Measurements from ENCODE around the gene HTR7. TPM values are rescaled to one million over a fixed set of nuclear protein-coding genes. Genes with fewer than 3 reads are reported as not detected.
"Not testable (repeated sequence)": the region's sequence is repeated elsewhere in the genome, so short reads cannot be mapped to it uniquely, and the experiment has no call there.

HTR7 gene
- total RNA-seq, result not detected in 2 replicates

DNA sequence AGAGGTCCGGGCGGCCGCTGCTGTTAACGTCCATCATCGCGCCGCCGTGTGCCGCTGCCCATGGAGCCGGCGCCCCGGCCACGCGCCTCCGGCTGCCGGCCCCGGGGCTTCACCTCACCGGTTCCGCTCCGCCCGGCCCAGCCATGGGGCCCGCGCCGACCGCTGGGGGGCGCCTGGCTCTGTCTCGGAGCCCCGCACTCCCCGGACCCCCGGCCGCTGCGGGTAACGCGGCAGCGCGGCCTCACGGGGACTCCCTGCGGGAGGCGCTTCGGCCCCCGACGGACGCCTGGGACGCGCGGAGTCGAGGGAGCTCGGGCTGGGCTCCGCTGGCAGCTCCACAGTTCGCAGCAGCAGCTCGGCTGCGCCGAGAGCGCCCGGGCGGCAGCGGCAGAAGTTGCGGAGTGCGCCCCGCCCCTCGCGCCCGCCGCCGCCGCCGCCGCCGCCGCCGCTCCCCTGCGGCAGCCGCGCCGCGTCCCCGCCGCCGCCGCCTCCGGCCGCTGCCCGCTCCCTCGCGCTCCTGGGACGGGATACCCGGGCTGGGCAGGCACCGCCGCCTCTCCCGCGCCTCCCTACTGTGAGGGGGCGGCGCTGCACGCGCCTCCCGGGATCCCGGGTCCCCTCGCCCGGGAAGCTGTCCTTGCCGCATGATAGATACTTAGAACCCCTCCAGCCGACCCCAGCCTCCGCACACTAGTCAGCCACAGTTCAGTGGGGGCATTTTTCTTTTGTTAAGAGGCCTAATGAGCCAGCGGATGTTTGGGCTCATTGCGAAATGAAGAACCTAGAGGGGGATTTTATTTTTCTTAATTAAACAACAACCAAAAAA is at the start of gene HTR7:
Gene HTR7 (minus strand): TSS at position 405 of the 826 bp plus-strand sequence. CDS start 368 bp downstream, at position 37.
- intact Hi-C loops (cut with micrococcal nuclease), result loop anchor here (2.0 kb wide), 1 partner anchor 13 kb away; the partner anchor contains the start of gene RPP30
- Mint-ChIP-seq H3K36me3 (ENCODE audit: low read depth) (no peaks in the 10 kb centered on the region), H3K4me3 (peak within 1 kb of the TSS; percentile 82), H3K27me3 (ENCODE audit: insufficient read depth) (peaks cover 70% of the 10 kb centered on the region), H3K4me1 (ENCODE audit: low read depth) (peaks cover 17% of the 10 kb centered on the region), H3K27ac (no peak within 1 kb of the TSS), H3K9me3 (no peaks in the 10 kb centered on the region)
- peak; percentile 52 for DNase-seq (ENCODE audit: low spot score)

DNA sequence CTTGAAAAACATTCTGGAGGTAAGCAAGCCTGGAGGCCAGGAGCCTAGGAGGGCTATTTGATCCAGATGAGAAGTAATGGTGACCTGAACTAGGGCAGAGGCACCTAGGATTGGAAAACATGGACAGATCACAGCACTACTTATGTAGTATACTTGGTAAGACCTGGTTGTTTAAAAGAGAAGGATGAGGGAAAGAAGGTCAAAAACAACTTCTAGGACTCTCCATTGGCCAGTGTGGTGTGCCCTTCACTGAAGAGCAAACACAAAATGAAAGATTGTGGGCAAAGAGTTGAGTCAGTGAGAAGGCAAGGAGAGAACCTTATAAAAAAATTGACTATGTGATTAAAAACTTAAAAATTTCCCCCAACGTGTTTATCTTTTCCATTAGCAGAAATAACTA is 48.8 kb upstream of the HTR7 start:
- H3K27me3 Mint-ChIP-seq (ENCODE audit: insufficient read depth), result no peaks in the 10 kb centered on the region
- H3K36me3 Mint-ChIP-seq (ENCODE audit: low read depth), result peaks cover 15% of the 10 kb centered on the region
- peaks cover 19% of the 10 kb centered on the region for H3K4me1 Mint-ChIP-seq (ENCODE audit: low read depth)
- no peak overlapping the region for H3K4me3 Mint-ChIP-seq
- no peak for DNase-seq (ENCODE audit: low spot score)
- H3K9me3 Mint-ChIP-seq, result no peaks in the 10 kb centered on the region
- intact Hi-C loops (cut with micrococcal nuclease), result no loop called here
- H3K27ac Mint-ChIP-seq, result no peak overlapping the region

DNA sequence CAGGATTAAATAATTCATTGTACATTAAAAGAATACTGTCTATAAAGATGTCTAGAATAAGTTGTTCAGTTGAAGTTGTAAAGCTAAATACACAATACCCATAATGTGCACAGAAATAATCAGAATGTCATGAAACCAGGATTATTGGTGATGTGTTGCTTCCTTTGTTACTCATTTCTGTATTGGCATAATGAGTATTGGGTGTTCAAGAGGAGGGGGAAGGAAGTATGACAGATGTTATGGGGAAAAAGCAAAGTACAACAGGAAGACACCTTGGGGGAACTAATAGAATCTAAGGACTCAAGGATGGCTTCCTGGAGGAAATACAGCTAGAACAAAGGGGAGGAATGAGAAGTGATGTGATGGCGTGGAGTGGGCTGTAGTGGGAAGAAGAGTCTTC is 48.1 kb upstream of the HTR7 start:
- H3K9me3 Mint-ChIP-seq, result no peaks in the 10 kb centered on the region
- no peak for DNase-seq (ENCODE audit: low spot score)
- no peaks in the 10 kb centered on the region for H3K27me3 Mint-ChIP-seq (ENCODE audit: insufficient read depth)
- H3K36me3 Mint-ChIP-seq (ENCODE audit: low read depth), result peaks cover 15% of the 10 kb centered on the region
- intact Hi-C loops (cut with micrococcal nuclease), result no loop called here
- H3K4me3 Mint-ChIP-seq, result no peak overlapping the region
- peaks cover 19% of the 10 kb centered on the region for H3K4me1 Mint-ChIP-seq (ENCODE audit: low read depth)
- H3K27ac Mint-ChIP-seq, result peak overlapping the region; percentile 72

DNA sequence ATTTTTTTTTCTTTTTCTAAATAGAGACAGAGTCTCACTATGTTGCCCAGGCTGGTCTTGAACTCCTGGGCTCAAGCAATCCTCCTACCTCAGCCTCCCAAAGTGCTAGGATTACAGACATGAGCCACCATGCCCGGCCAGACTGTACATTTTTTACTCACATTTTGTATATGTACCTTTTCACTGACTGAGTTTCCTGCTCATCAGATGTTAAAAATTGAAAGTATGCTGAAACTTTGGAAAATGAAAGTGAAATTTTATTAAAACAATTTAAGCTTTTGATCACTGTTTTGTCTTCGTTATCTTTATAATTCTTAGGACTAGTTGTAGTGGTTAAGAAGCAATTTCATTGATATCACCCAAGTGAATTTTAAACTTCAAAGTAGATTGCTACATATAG is 39.1 kb upstream of the HTR7 start:
- H3K9me3 Mint-ChIP-seq; H3K27me3 Mint-ChIP-seq (ENCODE audit: insufficient read depth); intact Hi-C loops (cut with micrococcal nuclease); H3K4me3 Mint-ChIP-seq; DNase-seq (ENCODE audit: low spot score); H3K27ac Mint-ChIP-seq: not testable (repeated sequence)
- peaks cover 12% of the 10 kb centered on the region for H3K4me1 Mint-ChIP-seq (ENCODE audit: low read depth)
- H3K36me3 Mint-ChIP-seq (ENCODE audit: low read depth), result peaks cover 28% of the 10 kb centered on the region

DNA sequence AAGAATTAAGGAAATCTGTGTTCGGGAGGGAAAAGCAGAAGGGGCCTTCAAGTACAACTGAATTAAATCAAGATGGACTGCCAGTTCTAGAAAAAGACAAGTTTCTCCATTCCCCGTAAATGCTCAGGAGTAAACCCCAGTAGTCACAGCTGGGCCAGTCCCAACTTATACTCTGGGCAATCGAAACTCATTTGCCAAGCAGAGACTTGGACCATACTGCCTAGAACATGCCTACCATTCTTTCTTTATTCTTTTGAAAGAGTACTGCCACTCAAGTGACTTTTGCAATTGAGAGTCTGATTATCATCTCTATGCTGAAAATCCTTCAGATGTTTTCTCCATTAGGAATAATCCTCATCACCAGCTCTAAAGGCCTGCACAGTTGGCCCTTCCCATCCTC is 35.4 kb upstream of the HTR7 start:
- no peak for DNase-seq (ENCODE audit: low spot score)
- peaks cover 41% of the 10 kb centered on the region for H3K36me3 Mint-ChIP-seq (ENCODE audit: low read depth)
- H3K9me3 Mint-ChIP-seq, result no peaks in the 10 kb centered on the region
- H3K27me3 Mint-ChIP-seq (ENCODE audit: insufficient read depth), result no peaks in the 10 kb centered on the region
- intact Hi-C loops (cut with micrococcal nuclease), result no loop called here
- no peak overlapping the region for H3K27ac Mint-ChIP-seq
- peaks cover 12% of the 10 kb centered on the region for H3K4me1 Mint-ChIP-seq (ENCODE audit: low read depth)
- no peak overlapping the region for H3K4me3 Mint-ChIP-seq

DNA sequence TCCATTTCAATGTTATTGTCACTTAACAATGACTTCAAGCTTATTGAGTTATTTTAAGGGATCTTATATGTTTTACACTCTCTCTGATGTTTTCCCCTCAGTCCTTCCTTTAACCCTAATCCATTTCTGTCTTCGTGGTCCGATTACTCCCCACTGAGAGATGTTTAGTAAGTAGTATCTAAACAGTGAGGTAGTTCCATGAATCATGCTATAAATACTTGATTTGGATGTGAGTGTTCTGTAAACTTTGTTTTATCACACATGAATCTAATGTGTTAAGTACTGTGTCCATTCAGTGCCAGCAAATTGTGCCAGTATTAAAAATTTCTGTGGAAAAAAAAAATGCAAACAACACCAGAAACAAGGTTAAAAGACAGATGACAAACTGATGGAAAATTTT is 32.5 kb upstream of the HTR7 start:
- DNase-seq (ENCODE audit: low spot score), result no peak
- no peaks in the 10 kb centered on the region for H3K9me3 Mint-ChIP-seq
- no peaks in the 10 kb centered on the region for H3K27me3 Mint-ChIP-seq (ENCODE audit: insufficient read depth)
- H3K4me3 Mint-ChIP-seq, result no peak overlapping the region
- no peak overlapping the region for H3K27ac Mint-ChIP-seq
- H3K36me3 Mint-ChIP-seq (ENCODE audit: low read depth), result peaks cover 47% of the 10 kb centered on the region
- intact Hi-C loops (cut with micrococcal nuclease), result no loop called here
- H3K4me1 Mint-ChIP-seq (ENCODE audit: low read depth), result no peaks in the 10 kb centered on the region

DNA sequence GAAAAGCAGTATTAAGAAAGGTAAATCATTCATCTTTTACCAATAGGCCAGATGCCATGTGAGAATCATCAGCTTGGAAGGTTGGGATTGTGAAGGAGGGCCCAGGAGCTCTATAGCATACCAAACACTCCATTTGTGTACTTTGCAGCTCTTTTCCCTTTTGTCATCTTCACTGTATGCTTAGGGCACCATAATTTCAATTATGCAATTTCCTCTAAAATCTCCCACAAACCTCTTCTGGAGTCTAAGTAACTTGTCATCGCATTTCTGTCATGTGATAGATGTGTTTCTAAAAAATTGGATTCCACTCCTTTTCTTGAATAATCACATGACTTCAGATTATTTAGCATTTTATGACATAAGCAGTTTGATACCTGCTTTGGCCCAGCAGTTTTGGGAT is 31.8 kb upstream of the HTR7 start:
- Mint-ChIP-seq H3K9me3 (no peaks in the 10 kb centered on the region), H3K36me3 (ENCODE audit: low read depth) (peaks cover 46% of the 10 kb centered on the region)

DNA sequence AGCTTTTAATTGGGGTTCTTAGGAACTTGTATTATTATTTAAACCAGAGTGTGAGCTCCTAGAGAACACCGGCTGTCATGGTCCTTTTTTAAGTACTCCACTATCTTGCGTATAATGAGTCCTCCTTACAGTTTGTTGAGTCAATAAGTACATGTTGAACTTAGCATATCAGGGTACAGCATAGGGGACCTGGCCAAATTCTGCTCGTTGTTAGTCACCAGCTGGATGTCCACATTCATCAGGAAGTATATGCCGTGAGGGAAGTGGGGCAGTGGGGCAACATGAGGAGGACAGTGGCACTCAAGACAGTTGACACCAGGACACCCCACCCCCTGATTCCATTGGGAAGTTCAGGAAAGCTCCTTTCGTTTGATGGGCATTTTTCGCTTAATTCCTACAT is 30.5 kb upstream of the HTR7 start:
- H3K27ac Mint-ChIP-seq, result no peak overlapping the region
- no peaks in the 10 kb centered on the region for H3K27me3 Mint-ChIP-seq (ENCODE audit: insufficient read depth)
- DNase-seq (ENCODE audit: low spot score), result no peak
- H3K9me3 Mint-ChIP-seq, result no peaks in the 10 kb centered on the region
- H3K4me1 Mint-ChIP-seq (ENCODE audit: low read depth), result no peaks in the 10 kb centered on the region
- no peak overlapping the region for H3K4me3 Mint-ChIP-seq
- intact Hi-C loops (cut with micrococcal nuclease), result no loop called here
- peaks cover 41% of the 10 kb centered on the region for H3K36me3 Mint-ChIP-seq (ENCODE audit: low read depth)

More for the DNA sequence above, 31.8 kb upstream of the HTR7 start:
- H3K4me3 Mint-ChIP-seq, result no peak overlapping the region
- no peaks in the 10 kb centered on the region for H3K27me3 Mint-ChIP-seq (ENCODE audit: insufficient read depth)
- no peak for DNase-seq (ENCODE audit: low spot score)
- H3K27ac Mint-ChIP-seq, result no peak overlapping the region
- H3K4me1 Mint-ChIP-seq (ENCODE audit: low read depth), result no peaks in the 10 kb centered on the region
- intact Hi-C loops (cut with micrococcal nuclease), result no loop called here

DNA sequence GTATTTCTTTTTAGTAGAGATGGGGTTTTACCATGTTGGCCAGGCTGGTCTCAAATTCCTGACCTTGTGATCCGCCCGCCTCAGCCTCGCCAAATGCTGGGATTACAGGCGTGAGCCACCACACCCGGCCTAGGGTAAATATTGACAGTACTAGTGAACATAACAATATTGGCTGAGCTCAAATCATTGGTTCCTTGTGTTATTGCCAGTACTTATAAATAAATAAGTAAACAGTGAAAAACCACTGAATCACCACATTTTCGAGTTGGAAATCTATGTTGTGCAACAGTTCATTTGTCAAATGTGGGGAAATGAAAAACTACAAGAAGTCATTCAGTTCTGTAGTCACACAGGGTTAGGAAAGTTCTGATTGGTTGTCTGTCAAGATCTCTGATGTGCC is 29.7 kb upstream of the HTR7 start:
- Mint-ChIP-seq H3K4me1 (ENCODE audit: low read depth) (no peaks in the 10 kb centered on the region), H3K9me3 (no peaks in the 10 kb centered on the region), H3K27me3 (ENCODE audit: insufficient read depth) (no peaks in the 10 kb centered on the region), H3K4me3 (no peak overlapping the region), H3K36me3 (ENCODE audit: low read depth) (peaks cover 39% of the 10 kb centered on the region), H3K27ac (no peak overlapping the region)
- no peak for DNase-seq (ENCODE audit: low spot score)
- intact Hi-C loops (cut with micrococcal nuclease), result no loop called here

DNA sequence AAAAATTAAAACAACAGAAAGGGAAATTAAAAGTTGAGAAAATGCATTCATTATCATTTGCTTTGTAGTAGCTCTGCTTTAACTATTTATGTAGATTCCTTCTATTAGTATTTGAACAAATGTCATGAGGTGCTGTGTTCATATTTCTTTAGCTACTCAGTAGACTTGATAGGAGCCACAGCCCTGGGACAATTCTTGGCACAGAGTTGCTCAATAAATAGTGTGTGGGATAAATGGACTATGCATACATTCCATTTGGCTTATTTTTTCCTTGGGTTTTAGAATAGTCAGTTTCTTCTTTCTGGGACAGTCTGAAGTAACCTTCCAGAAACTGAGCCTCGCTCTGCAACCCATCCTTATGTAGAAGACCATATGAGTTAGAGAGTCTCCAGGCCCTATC is 27.3 kb upstream of the HTR7 start:
- Mint-ChIP-seq H3K36me3 (ENCODE audit: low read depth) (peaks cover 28% of the 10 kb centered on the region), H3K4me3 (no peak overlapping the region), H3K27ac (no peak overlapping the region)

DNA sequence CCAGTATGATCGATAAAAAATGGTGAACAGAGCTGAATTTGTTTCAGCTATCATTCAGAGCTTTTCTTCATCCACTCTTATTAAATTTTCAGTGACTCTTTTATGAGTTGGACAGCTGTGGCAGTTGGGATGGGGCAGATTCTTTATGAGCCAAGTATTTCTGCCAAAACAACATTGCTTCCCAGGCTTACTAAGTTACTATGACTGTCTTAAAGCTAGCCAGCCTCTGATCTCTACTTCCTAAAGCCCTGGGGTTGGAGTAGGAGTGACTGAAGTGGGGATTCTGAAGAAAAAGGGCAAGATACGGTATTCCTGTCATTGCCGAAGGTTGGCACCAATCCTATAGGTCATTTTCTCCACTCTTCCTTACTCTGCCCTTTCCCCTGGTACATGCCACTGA is 26.6 kb upstream of the HTR7 start:
- peaks cover 4% of the 10 kb centered on the region for H3K4me1 Mint-ChIP-seq (ENCODE audit: low read depth)
- no peak overlapping the region for H3K27ac Mint-ChIP-seq
- peaks cover 29% of the 10 kb centered on the region for H3K36me3 Mint-ChIP-seq (ENCODE audit: low read depth)
- H3K27me3 Mint-ChIP-seq (ENCODE audit: insufficient read depth), result no peaks in the 10 kb centered on the region
- no peak overlapping the region for H3K4me3 Mint-ChIP-seq
- intact Hi-C loops (cut with micrococcal nuclease), result loop anchor here (5.0 kb wide), 1 partner anchor 198 kb away; no protein-coding TSS in a partner anchor
- DNase-seq (ENCODE audit: low spot score), result no peak
- no peaks in the 10 kb centered on the region for H3K9me3 Mint-ChIP-seq

More for the DNA sequence above, 27.3 kb upstream of the HTR7 start:
- Mint-ChIP-seq H3K27me3 (ENCODE audit: insufficient read depth) (no peaks in the 10 kb centered on the region), H3K9me3 (no peaks in the 10 kb centered on the region), H3K4me1 (ENCODE audit: low read depth) (no peaks in the 10 kb centered on the region)
- DNase-seq (ENCODE audit: low spot score), result no peak
- intact Hi-C loops (cut with micrococcal nuclease), result no loop called here

DNA sequence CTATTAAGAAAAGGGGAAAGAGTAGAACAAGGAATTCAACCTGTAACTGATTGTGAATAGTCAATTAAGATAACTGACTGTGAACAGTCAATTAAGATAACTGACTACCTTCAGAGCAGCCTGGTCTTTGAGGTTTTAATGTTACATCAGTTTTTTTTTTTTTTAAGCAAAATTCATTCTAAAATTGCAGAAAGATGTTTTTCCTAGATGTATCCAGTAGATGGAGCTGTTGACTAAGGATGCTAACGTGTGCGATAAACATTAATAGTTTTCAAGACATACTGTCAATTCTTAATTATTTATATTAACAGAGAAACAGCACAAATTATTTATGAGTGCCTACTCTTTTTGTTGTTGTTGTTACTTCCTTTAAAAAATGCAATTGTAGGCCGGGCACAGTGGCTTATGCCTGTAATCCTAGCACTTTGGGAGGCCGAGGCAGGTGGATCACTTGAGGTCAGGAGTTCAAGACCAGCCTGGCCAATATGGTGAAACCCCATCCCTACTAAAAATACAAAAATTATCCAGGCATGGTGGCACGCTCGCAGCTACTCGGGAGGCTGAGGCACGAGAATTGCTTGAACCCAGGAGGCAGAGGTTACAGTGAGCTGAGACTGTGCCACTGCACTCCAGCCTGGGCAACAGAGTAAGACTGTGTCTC is 22.4 kb upstream of the HTR7 start:
- H3K4me1 Mint-ChIP-seq (ENCODE audit: low read depth), result peaks cover 13% of the 10 kb centered on the region
- H3K36me3 Mint-ChIP-seq (ENCODE audit: low read depth), result peaks cover 29% of the 10 kb centered on the region
- not testable (repeated sequence) for DNase-seq (ENCODE audit: low spot score); H3K27ac Mint-ChIP-seq; H3K27me3 Mint-ChIP-seq (ENCODE audit: insufficient read depth); H3K9me3 Mint-ChIP-seq; H3K4me3 Mint-ChIP-seq
- intact Hi-C loops (cut with micrococcal nuclease), result loop anchor here (1.0 to 5.0 kb wide), 2 partner anchors 202 to 371 kb away; no protein-coding TSS in a partner anchor

DNA sequence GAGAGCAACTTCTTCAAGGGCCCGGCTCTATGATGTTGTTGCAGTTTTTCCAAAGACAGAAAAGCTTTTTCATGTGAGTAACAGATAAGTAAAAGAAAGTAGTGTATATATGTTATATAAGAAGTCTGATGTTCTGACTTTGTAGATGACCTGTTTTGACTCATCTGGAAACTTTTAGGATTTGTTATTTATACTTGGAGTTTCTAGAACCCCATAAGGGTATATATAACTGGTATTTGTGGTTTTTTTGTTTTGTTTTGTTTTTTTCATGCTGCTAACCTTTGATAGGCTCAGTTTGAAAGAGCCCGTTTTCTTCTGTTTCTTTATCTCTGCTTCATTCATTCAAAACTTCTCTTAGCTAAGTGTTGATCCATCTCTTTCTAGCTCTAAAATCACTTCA is 21.2 kb upstream of the HTR7 start:
- intact Hi-C loops (cut with micrococcal nuclease), result loop anchor here (1.0 to 10.0 kb wide), 4 partner anchors 916 to 1806 kb away; partner anchors contain the start of genes FGFBP3, HHEX, PANK1 and TNKS2
- Mint-ChIP-seq H3K36me3 (ENCODE audit: low read depth) (peaks cover 28% of the 10 kb centered on the region), H3K9me3 (no peaks in the 10 kb centered on the region), H3K27me3 (ENCODE audit: insufficient read depth) (no peaks in the 10 kb centered on the region), H3K4me1 (ENCODE audit: low read depth) (peaks cover 18% of the 10 kb centered on the region), H3K27ac (peak overlapping the region; percentile 32), H3K4me3 (no peak overlapping the region)
- no peak for DNase-seq (ENCODE audit: low spot score)
